ENCODE measurements around the gene CEP57.

DNA sequence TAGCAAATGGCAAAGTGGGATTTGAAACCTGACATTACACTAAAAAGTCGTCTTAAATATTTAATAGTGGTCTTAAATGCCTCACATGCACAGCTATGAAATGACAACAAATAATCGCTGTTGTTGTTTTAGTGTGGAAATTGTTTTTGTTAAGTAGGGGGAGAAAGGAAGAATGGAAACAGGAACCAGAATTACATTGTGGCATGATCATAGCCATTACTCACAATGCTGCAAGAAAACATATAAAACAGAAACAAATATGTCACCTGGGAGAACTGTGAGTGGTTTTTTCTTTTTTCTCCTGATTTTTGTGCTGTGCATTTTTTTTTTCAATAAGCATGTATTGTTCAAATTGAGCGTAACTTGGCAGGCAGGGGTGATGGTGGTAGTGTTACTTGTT is 23.6 kb upstream of the CEP57 start:
- no peak for TF ChIP-seq CTCF (conservative IDR thresholded peaks at IDR 0.05 in 1 of 2, IDR thresholded peaks at IDR 0.05 in 1 of 2; ENCODE audit: low read depth in 1 of 2, low read length in 2 of 2)
- TF ChIP-seq EZH2 (IDR thresholded peaks at IDR 0.05; ENCODE audit: low read length, missing control alignments) = no peak

Data from fibroblast of lung (primary cell).